HepG2 (cell line): ENCODE measurements around the gene SNAI1. TPM values are rescaled to one million over a fixed set of nuclear protein-coding genes. Genes with fewer than 3 reads are reported as not detected.

Experiments used
- ADNP ChIP-seq: sonication (generic); formaldehyde crosslinking; IDR thresholded peaks from 2 replicates; pipeline ENCODE4 v1.4.0; 2020; ENCODE audit warnings: missing genetic modification reagents
- ARNTL ChIP-seq: sonication (generic); formaldehyde crosslinking; IDR thresholded peaks from 2 replicates; pipeline ENCODE4 v1.4.0; 2020; ENCODE audit warnings: mild to moderate bottlenecking, missing genetic modification reagents
- DNMT1 ChIP-seq: sonication (generic); formaldehyde crosslinking; IDR thresholded peaks from 2 replicates; pipeline ENCODE4 v1.5.1; 2020; ENCODE audit warnings: mild to moderate bottlenecking, missing genetic modification reagents
- ELF3 ChIP-seq: IDR thresholded peaks from 2 replicates; pipeline ENCODE4 v1.6.1; 2016; ENCODE audit warnings: missing genetic modification reagents, missing compliant biosample characterization
- ETV6 ChIP-seq: sonication (generic); formaldehyde crosslinking; conservative IDR thresholded peaks from 2 replicates; pipeline ENCODE4 v1.4.0; 2020; ENCODE audit warnings: missing genetic modification reagents
- KDM2A ChIP-seq: sonication (generic); formaldehyde crosslinking; IDR thresholded peaks from 2 replicates; pipeline ENCODE4 v1.4.0; 2020; ENCODE audit warnings: low read depth, missing genetic modification reagents, borderline replicate concordance
- KDM5A ChIP-seq: fragments of 200-600 bp; sonication (generic); IDR thresholded peaks from 2 replicates; pipeline ENCODE4 v1.7.0; 2018; ENCODE audit warnings: antibody characterized with exemption, mild to moderate bottlenecking, low read length, borderline replicate concordance
- NCOA1 ChIP-seq: sonication (generic); formaldehyde crosslinking; IDR thresholded peaks from 2 replicates; pipeline ENCODE4 v1.9.0; 2021; ENCODE audit warnings: missing genetic modification reagents
- NPAS2 ChIP-seq: sonication (generic); formaldehyde crosslinking; IDR thresholded peaks from 2 replicates; pipeline ENCODE4 v1.8.0; 2022; ENCODE audit warnings: mild to moderate bottlenecking, missing genetic modification reagents, borderline replicate concordance
- PAWR ChIP-seq: sonication (generic); formaldehyde crosslinking; IDR thresholded peaks from 2 replicates; pipeline ENCODE4 v1.4.0; 2020; ENCODE audit warnings: missing genetic modification reagents, mild to moderate bottlenecking, borderline replicate concordance
- PHF8 ChIP-seq: sonication (generic); formaldehyde crosslinking; IDR thresholded peaks from 2 replicates; pipeline ENCODE4 v1.5.0; 2020; ENCODE audit warnings: missing genetic modification reagents
- SATB2 ChIP-seq: sonication (generic); formaldehyde crosslinking; IDR thresholded peaks from 2 replicates; pipeline ENCODE4 v1.5.0; 2020; ENCODE audit warnings: missing genetic modification reagents
- THAP11 ChIP-seq: IDR thresholded peaks from 2 replicates; pipeline ENCODE4 v1.6.1; 2016; ENCODE audit warnings: missing biosample characterization, missing genetic modification reagents
- U2AF1 ChIP-seq: fragments of 200-400 bp; formaldehyde crosslinking; optimal IDR thresholded peaks from 2 replicates; pipeline ENCODE3; 2017; ENCODE audit warnings: mild to moderate bottlenecking, low read depth, low read length
- ZC3H13 ChIP-seq: sonication (generic); formaldehyde crosslinking; IDR thresholded peaks from 2 replicates; pipeline ENCODE4 v1.8.1; 2023; ENCODE audit warnings: mild to moderate bottlenecking, missing genetic modification reagents, moderate library complexity
- ZNF329 ChIP-seq: sonication (generic); formaldehyde crosslinking; IDR thresholded peaks from 2 replicates; pipeline ENCODE4 v1.9.0; 2021; ENCODE audit warnings: low read depth, mild to moderate bottlenecking, missing genetic modification reagents
- ZNF446 ChIP-seq: sonication (generic); formaldehyde crosslinking; IDR thresholded peaks from 2 replicates; pipeline ENCODE4 v1.5.0; 2020; ENCODE audit warnings: mild to moderate bottlenecking, missing genetic modification reagents
- ZNF468 ChIP-seq: sonication (generic); formaldehyde crosslinking; IDR thresholded peaks from 2 replicates; pipeline ENCODE4 v1.8.0; 2022; ENCODE audit warnings: mild to moderate bottlenecking, moderate library complexity, missing genetic modification reagents
- ZNF672 ChIP-seq: sonication (generic); formaldehyde crosslinking; IDR thresholded peaks from 2 replicates; pipeline ENCODE4 v1.8.1; 2022; ENCODE audit warnings: missing genetic modification reagents
- ZNF879 ChIP-seq: sonication (generic); formaldehyde crosslinking; IDR thresholded peaks from 2 replicates; pipeline ENCODE4 v1.8.1; 2023; ENCODE audit warnings: missing genetic modification reagents
- polyA plus RNA-seq, 8 experiments: library from polyadenylated mRNA; depleted of rRNA in 3 of 8; stranded (reverse) in 7 of 8; unstranded in 1 of 8; fragments of >200 nt; fragmentation: Illumina TruSeq in 4 of 8; extraction: Trizol in 4 of 8; gene quantifications; 2 replicates each; pipeline versions ENCODE4 v1.2.1 to v1.2.3, GENCODE V29; 2011 to 2016; ENCODE audit warnings: low read depth in 4 of 8, missing spikeins in 1 of 8, mixed read lengths in 1 of 8; ENCODE audit not compliant: insufficient read depth in 1 of 8
- total RNA-seq, 5 experiments: library from RNA; depleted of rRNA; stranded (reverse); fragments of >200 nt; fragmentation: Illumina TruSeq; extraction: Trizol; gene quantifications; 2 replicates each; pipeline ENCODE4 v1.2.3, GENCODE V29; 2016; ENCODE audit warnings: low read depth in 1 of 5
- TF ChIP-seq, protein P1 (sequence below): IDR thresholded peaks from 2 replicates; pipeline ENCODE4 v1.6.1; 2016; ENCODE audit warnings: mild to moderate bottlenecking
- TF ChIP-seq, protein P2 (sequence below): sonication (generic); formaldehyde crosslinking; IDR thresholded peaks from 2 replicates; pipeline ENCODE4 v1.4.0; 2020; ENCODE audit warnings: mild to moderate bottlenecking, missing genetic modification reagents
- TF ChIP-seq, protein P3 (sequence below): sonication (generic); formaldehyde crosslinking; IDR thresholded peaks from 2 replicates; pipeline ENCODE4 v1.4.0; 2020; ENCODE audit warnings: missing genetic modification reagents, mild to moderate bottlenecking, borderline replicate concordance
- TF ChIP-seq, protein P4 (sequence below): IDR thresholded peaks from 2 replicates; pipeline ENCODE4 v1.6.1; 2016

SNAI1 gene
- total and polyA plus RNA-seq, 2 of the 13 experiments (the other 11 are each of a cell fraction or from before 2014, with no cell fraction given), result 1.3 to 1.4 TPM

DNA sequence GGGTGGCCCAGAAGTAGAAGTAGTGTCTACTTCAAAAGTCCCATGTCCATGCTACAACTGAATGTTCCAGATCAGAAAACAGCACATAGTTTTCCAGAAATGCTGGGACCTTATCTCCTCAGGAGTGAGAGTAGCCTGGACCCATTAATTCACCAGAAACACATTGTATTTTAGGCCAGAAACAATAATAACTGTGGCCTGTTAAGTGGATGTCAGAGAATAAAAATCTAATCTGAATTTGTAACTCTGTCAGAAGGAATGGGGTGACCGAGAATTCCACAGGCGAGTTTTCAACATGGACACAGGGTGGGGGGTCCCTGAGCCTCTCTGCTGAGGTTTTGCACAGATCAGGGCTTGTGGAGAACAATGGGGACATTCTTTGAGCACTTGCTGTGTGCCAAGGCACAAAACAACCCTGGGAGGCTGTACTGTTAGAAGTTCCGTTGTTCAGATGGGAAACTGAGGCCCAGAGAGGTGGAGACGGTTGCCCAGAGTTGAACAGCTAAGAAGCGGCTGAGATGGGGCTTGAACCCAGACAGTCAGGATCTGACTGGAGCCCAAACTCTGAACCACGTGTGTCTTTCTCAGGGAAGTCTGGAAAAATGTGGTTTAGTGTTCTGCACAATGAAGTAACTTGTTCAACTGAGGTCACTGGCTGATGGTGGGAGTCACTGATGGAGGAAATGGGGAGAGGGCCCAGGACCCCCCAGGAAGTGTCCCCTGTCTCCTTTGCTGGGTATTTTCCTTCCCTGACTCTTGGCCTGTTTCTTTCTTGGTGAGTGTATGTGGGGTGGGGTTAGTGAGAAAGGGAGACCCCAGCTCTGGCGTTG, 44.2 kb downstream of the SNAI1 start (continued):
- TF ChIP-seq DNMT1 (CRISPR knock-in tag) (no peak), PHF8 (no peak), ADNP (CRISPR knock-in tag) (no peak), ZNF468 (CRISPR knock-in tag) (no peak), PAWR (0 out of 2 replicates have a peak, but pooled peaks have one; percentile 52), NPAS2 (CRISPR knock-in tag) (no peak), ZNF672 (CRISPR knock-in tag) (no peak), U2AF1 (no peak), ZNF446 (no peak), KDM5A (no peak), ZNF879 (CRISPR knock-in tag) (no peak), ETV6 (CRISPR knock-in tag) (no peak), ZNF329 (CRISPR knock-in tag) (no peak), NCOA1 (CRISPR knock-in tag) (no peak), ZC3H13 (CRISPR knock-in tag) (no peak), ARNTL (no peak), SATB2 (CRISPR knock-in tag) (no peak), ELF3 (CRISPR knock-in tag) (no peak), KDM2A (no peak), THAP11 (CRISPR knock-in tag) (no peak)
- TF ChIP-seq, protein P1, sequence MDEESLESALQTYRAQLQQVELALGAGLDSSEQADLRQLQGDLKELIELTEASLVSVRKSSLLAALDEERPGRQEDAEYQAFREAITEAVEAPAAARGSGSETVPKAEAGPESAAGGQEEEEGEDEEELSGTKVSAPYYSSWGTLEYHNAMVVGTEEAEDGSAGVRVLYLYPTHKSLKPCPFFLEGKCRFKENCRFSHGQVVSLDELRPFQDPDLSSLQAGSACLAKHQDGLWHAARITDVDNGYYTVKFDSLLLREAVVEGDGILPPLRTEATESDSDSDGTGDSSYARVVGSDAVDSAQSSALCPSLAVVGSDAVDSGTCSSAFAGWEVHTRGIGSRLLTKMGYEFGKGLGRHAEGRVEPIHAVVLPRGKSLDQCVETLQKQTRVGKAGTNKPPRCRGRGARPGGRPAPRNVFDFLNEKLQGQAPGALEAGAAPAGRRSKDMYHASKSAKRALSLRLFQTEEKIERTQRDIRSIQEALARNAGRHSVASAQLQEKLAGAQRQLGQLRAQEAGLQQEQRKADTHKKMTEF (CRISPR knock-in tag), result no peak
- TF ChIP-seq, protein P2, sequence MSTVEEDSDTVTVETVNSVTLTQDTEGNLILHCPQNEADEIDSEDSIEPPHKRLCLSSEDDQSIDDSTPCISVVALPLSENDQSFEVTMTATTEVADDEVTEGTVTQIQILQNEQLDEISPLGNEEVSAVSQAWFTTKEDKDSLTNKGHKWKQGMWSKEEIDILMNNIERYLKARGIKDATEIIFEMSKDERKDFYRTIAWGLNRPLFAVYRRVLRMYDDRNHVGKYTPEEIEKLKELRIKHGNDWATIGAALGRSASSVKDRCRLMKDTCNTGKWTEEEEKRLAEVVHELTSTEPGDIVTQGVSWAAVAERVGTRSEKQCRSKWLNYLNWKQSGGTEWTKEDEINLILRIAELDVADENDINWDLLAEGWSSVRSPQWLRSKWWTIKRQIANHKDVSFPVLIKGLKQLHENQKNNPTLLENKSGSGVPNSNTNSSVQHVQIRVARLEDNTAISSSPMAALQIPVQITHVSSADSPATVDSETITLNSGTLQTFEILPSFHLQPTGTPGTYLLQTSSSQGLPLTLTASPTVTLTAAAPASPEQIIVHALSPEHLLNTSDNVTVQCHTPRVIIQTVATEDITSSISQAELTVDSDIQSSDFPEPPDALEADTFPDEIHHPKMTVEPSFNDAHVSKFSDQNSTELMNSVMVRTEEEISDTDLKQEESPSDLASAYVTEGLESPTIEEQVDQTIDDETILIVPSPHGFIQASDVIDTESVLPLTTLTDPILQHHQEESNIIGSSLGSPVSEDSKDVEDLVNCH (CRISPR knock-in tag), result 0 out of 2 replicates have a peak, but pooled peaks have one; percentile 31
- TF ChIP-seq, protein P3, sequence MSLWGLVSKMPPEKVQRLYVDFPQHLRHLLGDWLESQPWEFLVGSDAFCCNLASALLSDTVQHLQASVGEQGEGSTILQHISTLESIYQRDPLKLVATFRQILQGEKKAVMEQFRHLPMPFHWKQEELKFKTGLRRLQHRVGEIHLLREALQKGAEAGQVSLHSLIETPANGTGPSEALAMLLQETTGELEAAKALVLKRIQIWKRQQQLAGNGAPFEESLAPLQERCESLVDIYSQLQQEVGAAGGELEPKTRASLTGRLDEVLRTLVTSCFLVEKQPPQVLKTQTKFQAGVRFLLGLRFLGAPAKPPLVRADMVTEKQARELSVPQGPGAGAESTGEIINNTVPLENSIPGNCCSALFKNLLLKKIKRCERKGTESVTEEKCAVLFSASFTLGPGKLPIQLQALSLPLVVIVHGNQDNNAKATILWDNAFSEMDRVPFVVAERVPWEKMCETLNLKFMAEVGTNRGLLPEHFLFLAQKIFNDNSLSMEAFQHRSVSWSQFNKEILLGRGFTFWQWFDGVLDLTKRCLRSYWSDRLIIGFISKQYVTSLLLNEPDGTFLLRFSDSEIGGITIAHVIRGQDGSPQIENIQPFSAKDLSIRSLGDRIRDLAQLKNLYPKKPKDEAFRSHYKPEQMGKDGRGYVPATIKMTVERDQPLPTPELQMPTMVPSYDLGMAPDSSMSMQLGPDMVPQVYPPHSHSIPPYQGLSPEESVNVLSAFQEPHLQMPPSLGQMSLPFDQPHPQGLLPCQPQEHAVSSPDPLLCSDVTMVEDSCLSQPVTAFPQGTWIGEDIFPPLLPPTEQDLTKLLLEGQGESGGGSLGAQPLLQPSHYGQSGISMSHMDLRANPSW (CRISPR knock-in tag), result no peak
- TF ChIP-seq, protein P4, sequence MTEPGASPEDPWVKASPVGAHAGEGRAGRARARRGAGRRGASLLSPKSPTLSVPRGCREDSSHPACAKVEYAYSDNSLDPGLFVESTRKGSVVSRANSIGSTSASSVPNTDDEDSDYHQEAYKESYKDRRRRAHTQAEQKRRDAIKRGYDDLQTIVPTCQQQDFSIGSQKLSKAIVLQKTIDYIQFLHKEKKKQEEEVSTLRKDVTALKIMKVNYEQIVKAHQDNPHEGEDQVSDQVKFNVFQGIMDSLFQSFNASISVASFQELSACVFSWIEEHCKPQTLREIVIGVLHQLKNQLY (CRISPR knock-in tag), result no peak
